A549 (cell line): ENCODE data around the gene SKIDA1.

Experiments used
- BHLHE40 ChIP-seq: IDR thresholded peaks from 2 replicates; pipeline ENCODE4 v1.6.1; 2012; ENCODE audit warnings: low read depth, low read length, inconsistent platforms
- EP300 ChIP-seq, 2 experiments: fragments of >200 bp; sonication (Bioruptor Twin); formaldehyde crosslinking; IDR thresholded peaks; 2 replicates in 1 of 2; 3 replicates in 1 of 2; pipeline ENCODE4 v1.6.1; 2016 to 2017
- ESRRA ChIP-seq: fragments of 150-350 bp; IDR thresholded peaks from 2 replicates; pipeline ENCODE4 v1.6.1; 2014; ENCODE audit warnings: mild to moderate bottlenecking, low read length, borderline replicate concordance
- HES2 ChIP-seq: fragments of >200 bp; sonication (Bioruptor Twin); formaldehyde crosslinking; IDR thresholded peaks from 2 replicates; pipeline ENCODE4 v1.6.1; 2016
- JUNB ChIP-seq: fragments of >200 bp; sonication (Bioruptor Twin); formaldehyde crosslinking; IDR thresholded peaks from 2 replicates; pipeline ENCODE4 v1.6.1; 2016
- MAX ChIP-seq: IDR thresholded peaks from 2 replicates; pipeline ENCODE4 v1.6.1; 2012
- MYC ChIP-seq: IDR thresholded peaks from 2 replicates; pipeline ENCODE4 v1.6.1; 2012; ENCODE audit warnings: mild to moderate bottlenecking, inconsistent platforms, low read length, improper control_type of control experiment, borderline replicate concordance
- POLR2A ChIP-seq: IDR thresholded peaks from 2 replicates; pipeline ENCODE4 v1.6.1; 2012; ENCODE audit warnings: mild to moderate bottlenecking, low read length
- RAD21 ChIP-seq, 2 experiments: fragments of >200 bp in 1 of 2; sonication (Bioruptor Twin) in 1 of 2; formaldehyde crosslinking in 1 of 2; IDR thresholded peaks in 1 of 2; conservative IDR thresholded peaks in 1 of 2; 2 replicates in 1 of 2; 3 replicates in 1 of 2; pipeline ENCODE4 v1.6.1; 2012 to 2018; ENCODE audit warnings: inconsistent platforms in 1 of 2
- RFX5 ChIP-seq: fragments of 450-650 bp; IDR thresholded peaks from 2 replicates; pipeline ENCODE4 v1.7.1; 2014; ENCODE audit warnings: antibody characterized with exemption, mild to moderate bottlenecking, moderate library complexity
- TF ChIP-seq, protein P1 (sequence below): fragments of >200 bp; sonication (Bioruptor Twin); formaldehyde crosslinking; IDR thresholded peaks from 3 replicates; pipeline ENCODE4 v1.5.1; 2016
- TF ChIP-seq, protein P2 (sequence below): fragments of 450-650 bp; IDR thresholded peaks from 2 replicates; pipeline ENCODE4 v1.6.1; 2014; ENCODE audit warnings: antibody characterized with exemption

- no peak for TF ChIP-seq HES2
- TF ChIP-seq BHLHE40, result no peak
- TF ChIP-seq, protein P1, sequence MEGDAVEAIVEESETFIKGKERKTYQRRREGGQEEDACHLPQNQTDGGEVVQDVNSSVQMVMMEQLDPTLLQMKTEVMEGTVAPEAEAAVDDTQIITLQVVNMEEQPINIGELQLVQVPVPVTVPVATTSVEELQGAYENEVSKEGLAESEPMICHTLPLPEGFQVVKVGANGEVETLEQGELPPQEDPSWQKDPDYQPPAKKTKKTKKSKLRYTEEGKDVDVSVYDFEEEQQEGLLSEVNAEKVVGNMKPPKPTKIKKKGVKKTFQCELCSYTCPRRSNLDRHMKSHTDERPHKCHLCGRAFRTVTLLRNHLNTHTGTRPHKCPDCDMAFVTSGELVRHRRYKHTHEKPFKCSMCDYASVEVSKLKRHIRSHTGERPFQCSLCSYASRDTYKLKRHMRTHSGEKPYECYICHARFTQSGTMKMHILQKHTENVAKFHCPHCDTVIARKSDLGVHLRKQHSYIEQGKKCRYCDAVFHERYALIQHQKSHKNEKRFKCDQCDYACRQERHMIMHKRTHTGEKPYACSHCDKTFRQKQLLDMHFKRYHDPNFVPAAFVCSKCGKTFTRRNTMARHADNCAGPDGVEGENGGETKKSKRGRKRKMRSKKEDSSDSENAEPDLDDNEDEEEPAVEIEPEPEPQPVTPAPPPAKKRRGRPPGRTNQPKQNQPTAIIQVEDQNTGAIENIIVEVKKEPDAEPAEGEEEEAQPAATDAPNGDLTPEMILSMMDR, result no peak
- TF ChIP-seq JUNB, result no peak
- TF ChIP-seq POLR2A, result no peak
- TF ChIP-seq RAD21 (conservative IDR thresholded peaks at IDR 0.05 in 1 of 2, IDR thresholded peaks at IDR 0.05 in 1 of 2), result no peak
- TF ChIP-seq, protein P2, sequence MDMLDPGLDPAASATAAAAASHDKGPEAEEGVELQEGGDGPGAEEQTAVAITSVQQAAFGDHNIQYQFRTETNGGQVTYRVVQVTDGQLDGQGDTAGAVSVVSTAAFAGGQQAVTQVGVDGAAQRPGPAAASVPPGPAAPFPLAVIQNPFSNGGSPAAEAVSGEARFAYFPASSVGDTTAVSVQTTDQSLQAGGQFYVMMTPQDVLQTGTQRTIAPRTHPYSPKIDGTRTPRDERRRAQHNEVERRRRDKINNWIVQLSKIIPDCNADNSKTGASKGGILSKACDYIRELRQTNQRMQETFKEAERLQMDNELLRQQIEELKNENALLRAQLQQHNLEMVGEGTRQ, result no peak
- no peak for TF ChIP-seq RFX5
- TF ChIP-seq ESRRA, result no peak
- no peak for TF ChIP-seq EP300 (IDR thresholded peaks at IDR 0.05)
- no peak for TF ChIP-seq MAX
- no peak for TF ChIP-seq MYC
Observed at GRCh38 chr10:21467633-21468032, 57.8 kb downstream of the SKIDA1 start.
